ENCODE data around the gene OR2A12. TPM values are rescaled to one million over a fixed set of nuclear protein-coding genes. Genes with fewer than 3 reads are reported as not detected.

OR2A12 gene
- total and polyA plus RNA-seq, 11 donors: not detected

DNA sequence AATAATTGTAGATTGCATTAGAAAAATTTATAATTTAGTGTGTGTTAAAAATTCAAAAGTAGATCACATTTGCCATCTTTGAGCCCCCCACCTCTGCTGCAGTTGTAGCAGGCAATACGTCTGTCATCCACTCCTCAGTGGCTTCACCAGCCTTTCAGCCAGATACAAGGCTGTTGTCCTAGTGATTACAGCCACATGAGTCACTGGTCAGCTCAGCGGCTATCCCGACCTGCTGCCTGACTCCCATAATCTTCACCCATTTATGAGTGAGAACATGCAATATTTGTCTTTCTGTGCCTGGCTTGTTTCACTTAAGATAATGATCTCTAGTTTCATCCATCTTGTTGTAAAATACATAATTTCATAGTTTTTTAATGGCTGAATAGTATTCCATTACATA is 28.1 kb upstream of the OR2A12 start:
- ATAC-seq (no peak), DNase-seq (no peak)
- no peaks in the 10 kb centered on the region for H3K4me1 ChIP-seq
- H3K27ac ChIP-seq: no peak overlapping the region
- WGBS, 4 donors: 55 to 78% (median 69%) methylated on average over 3 of the region's 3 CpGs
- H3K9me3 ChIP-seq: peaks cover 0 to 8% (median 0%) of the 10 kb centered on the region in 12 donors
- no peak overlapping the region for H3K4me3 ChIP-seq
- no peaks in the 10 kb centered on the region for H3K27me3 ChIP-seq
- intact Hi-C loops (cut with DNase I): no loop called here
- H3K36me3 ChIP-seq: no peaks in the 10 kb centered on the region
- TF ChIP-seq, protein P1, sequence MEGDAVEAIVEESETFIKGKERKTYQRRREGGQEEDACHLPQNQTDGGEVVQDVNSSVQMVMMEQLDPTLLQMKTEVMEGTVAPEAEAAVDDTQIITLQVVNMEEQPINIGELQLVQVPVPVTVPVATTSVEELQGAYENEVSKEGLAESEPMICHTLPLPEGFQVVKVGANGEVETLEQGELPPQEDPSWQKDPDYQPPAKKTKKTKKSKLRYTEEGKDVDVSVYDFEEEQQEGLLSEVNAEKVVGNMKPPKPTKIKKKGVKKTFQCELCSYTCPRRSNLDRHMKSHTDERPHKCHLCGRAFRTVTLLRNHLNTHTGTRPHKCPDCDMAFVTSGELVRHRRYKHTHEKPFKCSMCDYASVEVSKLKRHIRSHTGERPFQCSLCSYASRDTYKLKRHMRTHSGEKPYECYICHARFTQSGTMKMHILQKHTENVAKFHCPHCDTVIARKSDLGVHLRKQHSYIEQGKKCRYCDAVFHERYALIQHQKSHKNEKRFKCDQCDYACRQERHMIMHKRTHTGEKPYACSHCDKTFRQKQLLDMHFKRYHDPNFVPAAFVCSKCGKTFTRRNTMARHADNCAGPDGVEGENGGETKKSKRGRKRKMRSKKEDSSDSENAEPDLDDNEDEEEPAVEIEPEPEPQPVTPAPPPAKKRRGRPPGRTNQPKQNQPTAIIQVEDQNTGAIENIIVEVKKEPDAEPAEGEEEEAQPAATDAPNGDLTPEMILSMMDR (IDR thresholded peaks at IDR 0.05): no peak
- no peak for TF ChIP-seq POLR2A (IDR thresholded peaks at IDR 0.05)

DNA sequence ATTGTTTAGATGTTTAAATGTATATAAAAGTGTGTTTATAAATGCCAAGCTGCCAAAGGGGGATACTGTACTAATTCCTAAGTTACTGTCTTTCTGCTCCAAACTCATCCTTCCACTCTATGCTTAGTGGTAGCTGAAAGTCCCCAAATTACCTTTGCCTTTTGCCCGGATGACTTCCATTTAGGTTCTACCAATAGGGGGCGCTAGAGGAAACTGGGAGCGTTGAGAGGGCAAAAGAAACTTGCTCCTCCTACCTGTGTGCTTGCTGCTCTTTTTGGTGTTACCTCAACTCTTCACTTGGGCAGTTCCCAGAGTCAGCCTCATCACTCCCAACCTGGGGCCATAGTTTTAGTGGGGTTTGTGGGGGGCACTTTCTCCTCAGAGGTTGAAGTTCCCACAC is 22.4 kb upstream of the OR2A12 start:
- no peaks in the 10 kb centered on the region for H3K36me3 ChIP-seq
- DNase-seq (no peak), ATAC-seq (no peak)
- H3K4me1 ChIP-seq: no peaks in the 10 kb centered on the region
- H3K27me3 ChIP-seq: no peaks in the 10 kb centered on the region
- no peak for TF ChIP-seq POLR2A (IDR thresholded peaks at IDR 0.05)
- TF ChIP-seq, protein P1 (IDR thresholded peaks at IDR 0.05): peak in 1 of 12 donors; percentile 17
- 46 to 51% (median 47%) methylated on average over 3 of the region's 3 CpGs for WGBS, 4 donors
- intact Hi-C loops (cut with DNase I): no loop called here
- peaks cover 0 to 9% (median 0%) of the 10 kb centered on the region in 12 donors for H3K9me3 ChIP-seq
- no peak overlapping the region for H3K4me3 ChIP-seq
- H3K27ac ChIP-seq: no peak overlapping the region

DNA sequence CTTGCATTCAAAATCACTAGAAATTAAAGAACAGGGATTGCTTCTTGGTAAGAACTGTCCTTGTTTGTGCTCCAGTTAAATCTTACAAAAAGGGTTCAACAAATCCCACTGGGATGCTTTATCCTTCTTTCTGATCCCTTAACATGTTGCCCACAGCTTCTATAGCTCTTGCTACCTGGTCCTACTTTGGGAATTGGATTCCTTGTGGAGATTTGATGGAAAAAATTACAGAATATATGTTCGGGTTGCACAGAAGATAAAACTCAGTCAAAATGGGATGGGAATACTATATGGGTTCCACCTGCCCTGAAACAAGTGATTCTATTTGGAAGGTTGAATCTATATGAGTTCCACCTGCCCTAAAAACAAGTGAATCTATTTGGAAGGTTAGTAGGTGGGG is 16.6 kb upstream of the OR2A12 start, which contains the start of gene OR2A25:
Gene OR2A25 (plus strand): TSS at position 301 of the 400 bp plus-strand sequence. CDS start 4,409 bp downstream, outside the sequence.
- TF ChIP-seq, protein P1 (IDR thresholded peaks at IDR 0.05): no peak
- no peak for TF ChIP-seq POLR2A (IDR thresholded peaks at IDR 0.05)
- no peaks in the 10 kb centered on the region for H3K4me1 ChIP-seq
- WGBS, 4 donors: 69 to 83% (median 76%) methylated on average over 1 of the region's 1 CpG
- intact Hi-C loops (cut with DNase I): no loop called here
- no peak within 1 kb of the TSS for H3K27ac ChIP-seq
- no peaks in the 10 kb centered on the region for H3K27me3 ChIP-seq
- peaks cover 0 to 4% (median 0%) of the 10 kb centered on the region in 12 donors for H3K9me3 ChIP-seq
- no peak within 1 kb of the TSS for H3K4me3 ChIP-seq
- no peak for ATAC-seq
- no peak for DNase-seq
- no peaks in the 10 kb centered on the region for H3K36me3 ChIP-seq

DNA sequence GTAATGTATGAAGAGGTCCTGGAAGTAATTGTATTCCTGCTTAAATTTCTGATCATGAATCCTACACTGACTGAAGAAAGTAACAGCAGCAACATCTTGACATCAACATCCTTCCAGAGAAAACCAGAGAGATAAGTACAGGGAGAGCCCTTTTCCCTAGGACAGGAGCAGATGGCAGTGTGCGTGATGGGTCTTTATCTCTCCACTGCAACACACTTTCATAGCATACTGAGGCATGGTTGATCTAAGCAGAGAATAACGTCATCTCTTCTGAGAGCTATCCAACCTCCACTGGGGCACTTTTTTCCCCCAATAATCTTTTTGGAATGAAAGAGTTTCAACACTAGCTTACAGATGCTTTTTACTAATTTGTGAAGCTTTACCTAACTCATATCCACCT is 16.1 kb upstream of the OR2A12 start:
- WGBS, 4 donors: 26 to 44% (median 39%) methylated on average over 2 of the region's 2 CpGs
- intact Hi-C loops (cut with DNase I): no loop called here
- no peak overlapping the region for H3K27ac ChIP-seq
- no peaks in the 10 kb centered on the region for H3K4me1 ChIP-seq
- ATAC-seq: no peak
- DNase-seq: no peak
- no peak overlapping the region for H3K4me3 ChIP-seq
- TF ChIP-seq, protein P1 (IDR thresholded peaks at IDR 0.05): no peak
- no peak for TF ChIP-seq POLR2A (IDR thresholded peaks at IDR 0.05)
- no peaks in the 10 kb centered on the region for H3K36me3 ChIP-seq
- no peaks in the 10 kb centered on the region for H3K27me3 ChIP-seq
- peaks cover 0 to 4% (median 0%) of the 10 kb centered on the region in 12 donors for H3K9me3 ChIP-seq
